ENCODE results near the gene GABRA4.

Gene GABRA4

DNA sequence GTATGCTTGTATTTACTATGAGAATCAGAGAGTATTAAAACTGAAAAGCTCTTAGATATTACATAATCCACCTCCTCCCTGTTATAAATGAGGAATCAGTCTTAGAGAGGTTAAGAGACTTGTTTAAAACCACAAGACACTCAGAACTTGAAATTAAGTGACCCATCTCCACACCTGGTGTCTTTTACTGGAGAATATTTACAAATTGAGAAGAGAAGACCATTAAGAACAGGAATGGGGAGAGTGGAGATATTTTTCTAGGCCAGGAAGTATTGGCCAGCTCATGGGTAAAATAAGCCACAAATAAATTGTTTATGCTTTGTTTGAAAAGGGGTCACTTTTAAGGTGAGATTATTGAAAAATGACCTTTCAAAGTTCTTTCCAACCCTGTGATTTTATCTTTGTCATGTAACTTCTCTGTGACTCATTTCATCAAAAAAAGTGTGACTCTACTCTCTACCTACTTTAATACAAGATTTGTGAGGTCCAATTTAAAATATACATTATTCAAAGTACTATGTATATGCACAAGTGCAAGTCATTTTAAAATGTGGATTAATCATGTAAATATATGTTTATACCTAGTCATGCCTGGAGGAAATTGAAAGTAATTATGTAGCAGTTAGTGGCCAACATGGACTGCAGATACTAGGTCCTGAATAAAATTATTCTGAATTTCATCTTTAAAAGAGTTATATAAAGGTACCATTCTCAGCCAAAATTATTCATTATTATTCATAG is 68.4 kb downstream of the GABRA4 start:
- no peak for DNase-seq

DNA sequence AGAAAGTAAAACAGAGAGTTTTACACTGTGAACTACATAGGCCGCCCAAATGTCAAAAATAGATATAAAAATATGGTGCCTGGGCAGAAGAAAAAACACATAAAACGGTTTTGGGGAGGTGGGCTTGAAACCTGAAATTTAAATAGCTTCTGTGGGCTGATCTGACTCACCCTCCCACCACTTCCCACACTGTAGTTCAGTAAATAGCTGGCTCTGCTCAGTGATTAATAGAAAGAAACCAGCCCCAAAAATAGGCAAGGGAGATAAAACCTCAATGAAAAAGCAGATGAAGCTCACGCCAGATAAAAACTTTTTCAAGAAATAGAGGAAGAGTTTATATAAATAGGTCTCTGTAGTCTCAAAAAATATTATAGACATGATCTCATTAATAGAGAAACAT is 71.2 kb downstream of the GABRA4 start:
- DNase-seq: no peak

GRCh38 chr4:46909078-46909477 is 84.3 kb downstream of the GABRA4 start, which contains the start of gene COX7B2:
TSS of gene COX7B2 (minus strand) at chr4:46909245. CDS start at chr4:46735192, 174,053 bp downstream.
- no peak for DNase-seq

- DNase-seq: no peak
These were observed 85.2 kb downstream of the GABRA4 start for GRCh38 chr4:46908148-46908547.

GRCh38 chr4:46900082-46900481 is 93.3 kb downstream of the GABRA4 start:
- DNase-seq: no peak

GRCh38 chr4:46894826-46895225 is 98.6 kb downstream of the GABRA4 start:
- DNase-seq: no peak

DNA sequence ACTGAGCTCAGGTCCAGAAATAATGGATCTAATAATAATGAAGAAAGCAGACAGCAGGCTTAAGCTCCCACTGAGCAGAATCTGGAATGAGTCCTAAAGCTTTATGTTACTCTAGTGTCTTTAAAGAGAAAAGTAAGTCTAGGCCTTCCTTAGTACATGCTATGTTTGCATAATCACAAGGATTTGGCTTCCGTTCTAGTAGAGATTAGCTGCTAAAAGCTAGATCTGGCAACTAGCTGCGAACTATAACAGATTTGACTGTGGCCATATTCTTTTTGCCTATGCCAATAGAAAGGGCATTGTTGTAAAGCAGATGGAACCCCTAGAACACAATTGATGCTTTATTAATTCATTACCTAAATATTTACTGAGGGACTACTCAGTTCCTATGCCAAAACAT is 103.3 kb downstream of the GABRA4 start:
- DNase-seq: no peak

DNA sequence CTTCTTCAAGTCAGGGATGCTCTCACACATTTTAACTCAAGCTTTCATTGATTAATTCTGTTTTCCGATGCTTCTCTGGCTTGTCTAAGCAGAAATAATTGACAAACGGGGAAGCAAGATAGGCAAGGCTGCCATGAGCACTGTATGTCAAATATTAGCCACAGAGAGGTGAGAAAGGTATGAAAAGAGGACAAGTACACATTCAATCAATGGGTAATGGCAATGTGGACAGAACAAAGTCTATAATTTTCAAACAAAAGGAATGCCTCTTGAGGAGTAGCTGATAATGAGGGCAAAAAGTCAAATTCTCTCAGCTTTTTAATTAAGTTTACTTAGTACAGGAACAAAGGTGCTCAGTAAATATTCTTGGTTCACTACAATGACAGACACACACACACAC is 104.0 kb downstream of the GABRA4 start:
- no peak for DNase-seq

GRCh38 chr4:46886711-46887110 is 106.7 kb downstream of the GABRA4 start:
- no peak for DNase-seq

- no peak for DNase-seq
These were observed 114.7 kb downstream of the GABRA4 start for GRCh38 chr4:46878641-46879040.

DNA sequence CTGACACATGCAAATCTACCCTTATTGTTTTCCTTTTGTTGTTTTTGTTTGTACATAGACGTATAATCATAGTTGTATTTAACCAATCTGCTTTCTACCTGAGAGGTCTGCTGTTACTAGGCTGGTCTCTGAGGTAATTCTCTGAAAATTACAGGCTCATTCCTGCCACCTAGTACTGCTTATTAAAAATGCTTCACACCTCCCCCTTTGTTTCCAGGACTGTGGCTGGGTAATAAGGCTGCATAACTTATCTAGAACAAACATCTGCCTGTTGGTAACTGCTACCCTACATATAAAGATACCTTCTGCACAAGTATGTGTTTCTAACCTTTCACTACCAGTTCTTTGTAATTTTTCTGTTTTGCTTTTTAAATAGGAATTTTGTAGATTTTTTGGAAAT is 118.6 kb downstream of the GABRA4 start:
- DNase-seq: no peak

DNA sequence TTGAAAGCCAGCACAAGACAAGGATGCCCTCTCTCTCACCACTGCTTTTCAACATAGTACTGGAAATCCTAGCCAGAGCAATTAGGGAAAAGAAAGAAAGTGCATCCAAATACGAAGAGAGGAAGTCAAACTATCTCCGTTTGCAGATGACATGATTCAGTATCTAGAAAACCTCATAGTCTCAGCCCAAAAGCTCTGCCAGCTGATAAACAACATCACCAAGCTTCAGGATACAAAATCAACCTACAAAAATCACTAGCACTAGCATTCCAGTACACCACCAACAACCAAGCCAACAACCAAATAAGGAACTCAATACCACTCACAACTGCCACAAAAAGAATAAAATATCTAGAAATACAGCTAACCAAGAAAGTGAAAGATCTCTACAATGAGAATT is 123.0 kb downstream of the GABRA4 start:
- DNase-seq: no peak
